A673 (cell line): ENCODE measurements around the gene HIVEP1.

Source experiments
- CTCF ChIP-seq: fragments of 300-800, 200-600 bp; sonication (generic); conservative IDR thresholded peaks from 2 replicates; pipeline ENCODE4 v1.5.1; 2017; ENCODE audit warnings: low read depth, mild to moderate bottlenecking, antibody characterized with exemption, low read length, moderate library complexity, mixed read lengths
- EZH2 ChIP-seq: fragments of 200-600 bp; sonication (generic); IDR thresholded peaks from 2 replicates; pipeline ENCODE4 v1.6.1; 2017; ENCODE audit warnings: borderline replicate concordance, low read depth, mild to moderate bottlenecking, mixed read lengths, antibody characterized with exemption, low read length; ENCODE audit not compliant: poor library complexity, severe bottlenecking

- TF ChIP-seq CTCF (no peak), EZH2 (no peak)
These were observed 14.7 kb downstream of the HIVEP1 start for GRCh38 chr6:12026833-12027232.
